ENCODE data around the gene KAZALD1. TPM values are rescaled to one million over a fixed set of nuclear protein-coding genes. Genes with fewer than 3 reads are reported as not detected.

Gene KAZALD1
- polyA plus RNA-seq, 1 of the 3 experiments (the other 2 are of a cell fraction) = 3.0 TPM

DNA sequence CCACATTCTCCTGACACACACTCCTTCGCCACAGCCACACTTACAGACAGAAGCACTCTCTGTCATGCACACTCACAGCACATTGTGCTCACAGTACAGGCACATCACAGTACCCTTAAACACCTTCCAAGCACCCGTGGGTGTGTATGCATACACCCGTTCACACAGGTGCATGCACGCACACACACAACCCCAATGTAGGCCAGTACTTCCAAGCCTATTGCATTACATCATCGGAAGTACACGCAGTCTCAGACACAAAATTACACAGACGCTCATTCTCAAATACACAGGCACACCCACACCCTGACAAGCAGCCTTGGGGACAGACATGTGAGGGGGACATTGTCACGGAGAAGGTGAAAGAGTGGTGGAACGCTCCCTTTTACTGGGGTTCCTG lies 11.1 kb downstream of the KAZALD1 start:
- Histone ChIP-seq H4K20me1 (ENCODE audit: insufficient read depth) (no peaks in the 10 kb centered on the region), H3K4me3 (ENCODE audit: low read depth in 2 of 2, low read length in 1 of 2) (no peak overlapping the region), H3K4me1 (ENCODE audit: control insufficient read depth in 1 of 2, insufficient read depth in 2 of 2, low read depth in 1 of 2, low read length in 1 of 2) (no peaks in the 10 kb centered on the region), H3K27ac (ENCODE audit: low read depth in 2 of 2, low read length in 1 of 2) (no peak overlapping the region), H3K4me2 (no peak overlapping the region), H3K9me3 (no peaks in the 10 kb centered on the region), H3K9me2 (no peaks in the 10 kb centered on the region), H3K9ac (no peak overlapping the region), H2AFZ (ENCODE audit: low read depth) (no peak overlapping the region), H3K27me3 (ENCODE audit: insufficient read depth) (peaks cover 34% of the 10 kb centered on the region; the same call in 1 of the 2 replicates), H3K79me2 (ENCODE audit: insufficient read depth) (no peaks in the 10 kb centered on the region), H3F3A (replicated peaks; ENCODE audit: insufficient read depth) (peaks cover 4% of the 10 kb centered on the region), H3K36me3 (replicated peaks in 1 of 2; ENCODE audit: control insufficient read depth in 1 of 2, insufficient read depth in 2 of 2, low read length in 1 of 2) (no peaks in the 10 kb centered on the region)
- ChIA-PET POLR2A (no interaction called here), CTCF (interaction anchor here (1.5 to 32.9 kb wide), 5 partner anchors 10 to 67 kb away, joined by 4 to 972 read pairs (median 9); partner anchors contain the start of genes KAZALD1 and TLX1)
- DNase-seq = no peak
- WGBS (ENCODE audit: low lambda C conversion rate) = 78% methylated on average over 9 of the region's 9 CpGs
- no peak for TF ChIP-seq ZBTB33 (IDR thresholded peaks at IDR 0.05; ENCODE audit: borderline replicate concordance, low read depth)
- TF ChIP-seq USF2 (IDR thresholded peaks at IDR 0.05; ENCODE audit: borderline replicate concordance, low read depth, low read length) = no peak
- TF ChIP-seq, protein P1, sequence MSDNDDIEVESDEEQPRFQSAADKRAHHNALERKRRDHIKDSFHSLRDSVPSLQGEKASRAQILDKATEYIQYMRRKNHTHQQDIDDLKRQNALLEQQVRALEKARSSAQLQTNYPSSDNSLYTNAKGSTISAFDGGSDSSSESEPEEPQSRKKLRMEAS (IDR thresholded peaks at IDR 0.05; ENCODE audit: low read depth) = no peak
- no peak for TF ChIP-seq CHD2 (IDR thresholded peaks at IDR 0.05; ENCODE audit: low read length, partially characterized antibody)
- no peak for TF ChIP-seq TCF12 (IDR thresholded peaks at IDR 0.05)
- no peak for TF ChIP-seq EZH2phosphoT487 (IDR thresholded peaks at IDR 0.05; ENCODE audit: borderline replicate concordance, low read depth)
- no peak for TF ChIP-seq MXI1 (IDR thresholded peaks at IDR 0.05; ENCODE audit: low read depth, low read length)
- TF ChIP-seq, protein P2, sequence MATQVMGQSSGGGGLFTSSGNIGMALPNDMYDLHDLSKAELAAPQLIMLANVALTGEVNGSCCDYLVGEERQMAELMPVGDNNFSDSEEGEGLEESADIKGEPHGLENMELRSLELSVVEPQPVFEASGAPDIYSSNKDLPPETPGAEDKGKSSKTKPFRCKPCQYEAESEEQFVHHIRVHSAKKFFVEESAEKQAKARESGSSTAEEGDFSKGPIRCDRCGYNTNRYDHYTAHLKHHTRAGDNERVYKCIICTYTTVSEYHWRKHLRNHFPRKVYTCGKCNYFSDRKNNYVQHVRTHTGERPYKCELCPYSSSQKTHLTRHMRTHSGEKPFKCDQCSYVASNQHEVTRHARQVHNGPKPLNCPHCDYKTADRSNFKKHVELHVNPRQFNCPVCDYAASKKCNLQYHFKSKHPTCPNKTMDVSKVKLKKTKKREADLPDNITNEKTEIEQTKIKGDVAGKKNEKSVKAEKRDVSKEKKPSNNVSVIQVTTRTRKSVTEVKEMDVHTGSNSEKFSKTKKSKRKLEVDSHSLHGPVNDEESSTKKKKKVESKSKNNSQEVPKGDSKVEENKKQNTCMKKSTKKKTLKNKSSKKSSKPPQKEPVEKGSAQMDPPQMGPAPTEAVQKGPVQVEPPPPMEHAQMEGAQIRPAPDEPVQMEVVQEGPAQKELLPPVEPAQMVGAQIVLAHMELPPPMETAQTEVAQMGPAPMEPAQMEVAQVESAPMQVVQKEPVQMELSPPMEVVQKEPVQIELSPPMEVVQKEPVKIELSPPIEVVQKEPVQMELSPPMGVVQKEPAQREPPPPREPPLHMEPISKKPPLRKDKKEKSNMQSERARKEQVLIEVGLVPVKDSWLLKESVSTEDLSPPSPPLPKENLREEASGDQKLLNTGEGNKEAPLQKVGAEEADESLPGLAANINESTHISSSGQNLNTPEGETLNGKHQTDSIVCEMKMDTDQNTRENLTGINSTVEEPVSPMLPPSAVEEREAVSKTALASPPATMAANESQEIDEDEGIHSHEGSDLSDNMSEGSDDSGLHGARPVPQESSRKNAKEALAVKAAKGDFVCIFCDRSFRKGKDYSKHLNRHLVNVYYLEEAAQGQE (IDR thresholded peaks at IDR 0.05; ENCODE audit: low read depth, low read length) = no peak
- no peak for TF ChIP-seq GATA2 (CRISPR knock-in tag; IDR thresholded peaks at IDR 0.05)
- no peak for TF ChIP-seq EP300 (IDR thresholded peaks at IDR 0.05; ENCODE audit: borderline replicate concordance in 1 of 2, low read depth in 1 of 2, low read length in 1 of 2)
- no peak for TF ChIP-seq RCOR1 (IDR thresholded peaks at IDR 0.05; ENCODE audit: low read length)

Measured in SK-N-SH (cell line).